Measurements from ENCODE around the gene YPEL5.

Gene YPEL5

GRCh38 chr2:30164131-30164925, 17.5 kb downstream of the YPEL5 start:
- no peak for DNase-seq (ENCODE audit: low read depth in 3 of 3)

DNA sequence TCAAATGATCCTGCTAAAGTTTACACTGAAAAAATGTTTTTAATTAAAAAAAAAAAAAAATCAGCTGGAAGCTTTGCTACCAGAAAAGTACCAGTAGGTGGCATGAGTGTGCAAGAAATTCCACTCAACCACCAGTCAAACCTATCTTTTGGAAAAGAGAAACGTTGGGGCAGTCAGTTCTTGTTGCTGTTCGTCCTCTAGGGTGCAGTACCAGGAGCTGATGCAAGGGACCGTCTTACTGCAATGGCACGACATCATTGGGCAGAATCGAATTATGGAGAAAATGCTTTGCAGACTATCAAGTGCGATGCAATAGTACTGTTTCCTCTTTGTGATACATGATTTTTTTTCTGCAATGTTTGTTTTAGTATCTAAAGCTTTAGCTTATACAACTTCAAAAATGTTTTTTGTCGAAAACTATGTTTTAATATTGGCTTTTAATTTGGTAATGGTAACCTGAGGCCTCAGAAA, 18.3 kb downstream of the YPEL5 start:
- peak in 2 of 3 experiments; percentile 26 to 39 for DNase-seq (ENCODE audit: low read depth in 3 of 3)

DNA sequence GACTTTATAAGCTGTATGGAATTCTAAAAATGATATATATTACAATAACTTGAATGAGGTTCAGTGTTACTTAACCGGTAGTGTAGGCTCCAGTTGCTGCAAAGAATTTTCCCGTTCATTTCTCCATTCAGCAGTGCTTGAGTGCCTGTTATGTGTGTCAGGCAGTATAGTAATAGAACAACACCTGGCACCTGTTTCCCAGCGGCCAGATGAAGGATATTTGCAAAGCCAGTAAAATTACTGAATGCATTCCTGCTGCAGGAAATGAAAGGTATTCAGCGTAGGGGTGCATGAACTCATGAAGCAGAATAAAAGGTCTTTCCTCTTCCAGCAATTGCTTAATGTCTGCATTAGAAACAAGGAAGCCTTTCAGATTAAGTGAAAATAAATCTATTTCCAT, 18.8 kb downstream of the YPEL5 start:
- no peak for DNase-seq (ENCODE audit: low read depth in 3 of 3)

DNA sequence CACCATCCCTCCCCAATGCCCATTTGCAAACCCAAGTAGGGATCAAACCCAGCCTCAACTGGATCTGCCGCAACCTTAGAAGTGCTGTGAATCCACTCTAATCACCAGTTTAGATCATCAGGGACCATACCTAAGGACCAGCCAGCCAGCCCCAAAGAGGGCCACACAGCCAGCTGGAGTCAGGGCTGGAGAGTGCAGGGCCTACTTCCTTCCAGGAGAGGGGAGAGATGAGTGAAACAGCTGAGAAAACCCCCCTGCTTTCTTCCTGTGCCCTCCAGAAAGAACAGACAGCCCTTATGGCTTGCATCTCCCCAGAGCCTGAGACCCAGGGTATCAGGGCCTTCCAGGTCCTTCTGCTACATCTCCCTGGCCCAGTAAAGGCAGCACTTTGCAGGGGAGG, 25.8 kb downstream of the YPEL5 start:
- no peak for DNase-seq (ENCODE audit: low read depth in 3 of 3)

- DNase-seq (ENCODE audit: low read depth in 3 of 3), result no peak
Observed at GRCh38 chr2:30177440-30177839, 30.6 kb downstream of the YPEL5 start.

DNA sequence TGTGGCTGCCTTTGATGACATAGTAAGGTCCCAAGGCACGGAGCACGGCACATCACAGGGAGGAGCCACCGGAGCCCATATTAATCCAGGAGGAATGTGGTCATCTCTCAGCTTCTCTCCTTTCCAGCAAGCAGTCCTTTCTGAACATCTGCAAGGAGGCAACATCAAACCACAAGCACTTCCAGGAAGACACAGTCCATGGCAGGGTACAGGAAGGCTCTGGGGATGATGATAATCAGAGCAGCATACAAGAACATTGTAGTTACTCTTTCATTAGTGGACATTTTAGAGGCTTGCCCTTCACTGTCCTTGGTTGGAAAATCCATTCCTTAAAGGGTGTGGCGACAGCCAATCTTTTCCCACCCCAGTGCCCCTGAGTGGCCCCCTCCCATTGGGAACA, 31.1 kb downstream of the YPEL5 start:
- DNase-seq (ENCODE audit: low read depth in 3 of 3), result no peak

- no peak for DNase-seq (ENCODE audit: low read depth in 3 of 3)
Observed at GRCh38 chr2:30178618-30179434, 32.0 kb downstream of the YPEL5 start.

DNA sequence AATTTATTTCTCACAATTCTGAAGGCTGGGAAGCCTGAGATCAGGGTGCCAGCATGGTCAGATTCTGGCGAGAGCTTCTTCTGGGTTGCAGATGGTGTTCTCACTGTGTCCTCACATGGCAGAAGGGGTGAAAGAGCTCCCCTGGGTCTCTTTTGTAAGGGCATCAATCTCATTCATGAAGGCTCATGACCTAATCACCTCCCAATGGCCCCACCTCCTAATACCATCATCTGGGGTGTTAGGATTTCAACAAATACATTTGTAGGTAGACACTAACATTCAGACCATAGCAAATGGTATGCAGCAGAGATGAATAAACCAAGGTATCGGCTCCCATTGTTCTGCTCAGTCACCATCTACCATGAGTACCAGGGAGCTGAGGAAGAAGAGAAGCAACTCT, 32.7 kb downstream of the YPEL5 start:
- no peak for DNase-seq (ENCODE audit: low read depth in 3 of 3)

DNA sequence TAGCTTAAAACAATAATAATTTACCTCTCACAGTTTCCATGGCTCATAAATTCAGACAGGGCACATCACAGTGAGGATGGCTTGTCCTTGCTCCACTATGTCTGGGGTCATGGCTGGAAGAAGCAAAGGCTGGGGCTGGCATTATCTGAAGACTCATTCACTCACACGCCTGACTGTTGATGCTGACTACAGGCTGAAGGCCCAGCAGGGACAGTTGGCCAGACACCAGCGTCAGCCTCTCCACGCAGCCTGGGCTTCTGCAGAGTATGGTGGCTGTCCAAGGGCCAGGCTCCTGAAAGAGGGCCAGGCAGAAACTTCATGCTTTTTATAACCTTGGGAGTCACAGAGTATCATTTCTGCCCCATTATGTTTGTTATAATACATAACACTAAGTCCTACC, 33.4 kb downstream of the YPEL5 start:
- DNase-seq (ENCODE audit: low read depth in 3 of 3), result no peak

GRCh38 chr2:30181176-30181575, 34.4 kb downstream of the YPEL5 start:
- no peak for DNase-seq (ENCODE audit: low read depth in 3 of 3)

DNA sequence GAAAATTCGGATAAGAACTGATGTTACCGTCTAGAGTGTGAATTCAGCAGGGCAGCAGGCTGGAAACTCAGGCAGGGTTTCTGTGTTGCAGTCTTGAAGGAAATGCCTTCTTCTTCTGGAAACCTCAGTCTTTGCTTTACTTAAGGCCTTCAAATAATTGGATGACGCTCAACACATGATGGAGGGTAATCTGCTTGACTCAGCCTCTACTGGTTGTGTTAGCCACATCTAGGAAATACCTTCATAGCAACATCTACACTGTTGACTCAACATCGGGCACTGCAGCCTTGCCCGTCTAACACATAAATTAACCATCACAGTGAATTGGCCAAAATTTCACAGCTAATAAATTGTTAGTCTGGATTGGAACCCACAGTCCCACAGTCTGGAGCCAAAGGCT, 37.2 kb downstream of the YPEL5 start:
- no peak for DNase-seq (ENCODE audit: low read depth in 3 of 3)

GRCh38 chr2:30185178-30185577, 38.4 kb downstream of the YPEL5 start:
- no peak for DNase-seq (ENCODE audit: low read depth in 3 of 3)

GRCh38 chr2:30188292-30188691, 41.5 kb downstream of the YPEL5 start:
- DNase-seq (ENCODE audit: low read depth in 3 of 3), result no peak

- no peak for DNase-seq (ENCODE audit: low read depth in 3 of 3)
Observed at GRCh38 chr2:30190637-30191036, 43.8 kb downstream of the YPEL5 start.

GRCh38 chr2:30191107-30191506, 44.3 kb downstream of the YPEL5 start:
- no peak for DNase-seq (ENCODE audit: low read depth in 3 of 3)

DNA sequence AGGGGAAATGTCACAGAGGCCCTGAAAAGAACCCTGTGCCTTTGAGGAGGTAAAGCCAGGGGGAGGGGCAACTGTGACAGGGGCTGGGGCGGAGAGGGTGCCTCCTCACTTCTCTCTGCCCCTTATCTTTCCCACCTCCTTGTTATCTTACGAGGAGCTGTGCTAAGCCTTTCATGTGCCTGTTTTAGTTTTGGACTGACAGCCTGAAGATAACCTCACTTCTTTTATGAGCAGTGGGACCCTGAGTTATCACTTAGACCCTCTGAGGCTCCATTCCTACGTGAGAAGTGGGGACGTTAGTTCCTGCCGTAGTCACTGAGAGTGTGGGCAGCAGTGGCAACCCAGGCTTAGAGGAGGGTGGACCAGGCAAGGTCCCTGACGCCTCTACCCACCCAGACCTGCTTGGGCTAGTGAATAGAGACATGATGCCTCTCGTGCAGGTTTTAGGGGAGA, 45.0 kb downstream of the YPEL5 start:
- DNase-seq (ENCODE audit: low read depth in 3 of 3), result no peak

DNA sequence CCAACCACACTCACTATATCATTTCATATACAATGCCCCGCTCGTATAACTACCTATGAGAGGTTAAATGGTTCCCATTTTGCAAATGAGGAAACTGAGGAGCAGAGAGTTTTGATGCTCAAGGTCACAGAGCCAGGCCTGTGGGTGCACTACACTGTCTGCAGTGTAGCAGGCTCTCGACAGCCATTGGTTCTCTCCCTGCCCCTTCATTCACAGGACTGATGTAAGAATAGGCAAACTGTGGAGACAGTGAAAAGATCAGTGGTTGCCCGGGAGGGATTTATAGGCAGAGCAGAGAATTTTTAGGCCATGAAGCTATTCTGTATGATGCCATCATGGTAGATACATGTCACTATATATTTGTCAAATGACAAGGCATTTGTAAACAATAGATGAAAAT, 45.5 kb downstream of the YPEL5 start:
- no peak for DNase-seq (ENCODE audit: low read depth in 3 of 3)

DNA sequence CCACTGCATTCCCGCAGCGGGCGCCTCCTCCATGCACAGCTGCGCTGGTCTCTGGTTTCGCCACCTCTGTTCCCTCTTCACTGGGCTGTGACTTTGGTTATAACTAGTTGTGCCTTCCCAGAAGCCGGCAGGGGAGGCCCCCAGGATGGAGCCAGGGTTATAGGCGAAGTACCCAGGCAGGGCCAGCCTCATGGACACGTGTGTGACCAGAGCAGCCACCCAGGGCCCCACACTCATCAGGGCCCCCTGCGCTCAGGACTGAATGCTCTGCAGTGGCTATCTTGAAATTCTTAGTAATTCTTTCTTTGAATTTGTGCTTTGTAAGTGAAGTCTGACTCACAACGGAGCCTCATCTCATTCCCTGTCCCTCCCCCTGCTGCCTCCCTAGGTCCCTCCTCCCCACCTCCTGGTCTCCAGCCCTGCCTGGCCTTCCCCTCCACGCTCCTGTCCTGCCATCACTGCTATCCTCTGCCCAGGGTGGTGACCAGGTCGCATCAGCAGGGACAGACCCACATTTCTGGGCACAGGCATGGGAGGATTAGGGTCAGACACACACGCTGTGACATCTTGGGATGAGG, 46.4 kb downstream of the YPEL5 start:
- DNase-seq (ENCODE audit: low read depth in 3 of 3), result no peak

DNA sequence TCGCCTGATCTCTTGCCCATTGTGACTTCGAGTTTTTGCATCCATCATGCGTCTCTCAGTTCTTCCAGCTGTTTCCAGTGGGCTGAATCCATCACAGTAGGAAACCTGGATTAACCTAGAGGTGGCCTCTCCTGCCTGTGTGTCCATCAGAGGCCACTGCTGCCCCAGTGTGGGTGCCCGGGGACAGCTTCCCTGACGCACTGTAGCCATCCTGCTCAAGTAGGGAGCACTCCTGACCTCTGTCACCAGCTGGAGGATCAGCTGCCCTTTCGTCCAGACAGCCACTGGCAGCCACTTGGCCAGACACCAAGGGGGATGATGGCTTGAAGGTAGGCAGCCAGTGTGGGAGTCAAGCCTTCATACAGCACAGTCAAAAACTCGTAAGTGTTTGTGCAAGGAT, 47.6 kb downstream of the YPEL5 start:
- no peak for DNase-seq (ENCODE audit: low read depth in 3 of 3)

DNA sequence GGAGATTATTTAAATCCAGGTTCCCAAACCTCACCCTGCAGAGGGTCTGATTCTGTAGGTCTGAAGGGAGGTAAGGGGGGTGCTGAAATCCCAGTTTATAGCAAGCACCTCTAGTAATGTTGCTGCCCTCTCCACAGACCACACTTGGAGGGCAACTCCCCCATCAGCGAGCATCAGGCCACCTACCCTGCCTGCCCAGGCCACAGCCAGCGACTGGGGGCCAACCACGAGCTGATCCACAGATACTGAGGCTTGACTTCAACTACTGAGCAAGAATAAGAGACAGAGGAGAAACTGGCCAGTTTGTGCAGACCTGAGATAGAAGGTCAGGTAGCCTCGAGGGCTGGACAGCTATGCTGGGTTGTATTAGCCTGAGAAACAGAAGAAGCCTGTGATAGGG, 48.2 kb downstream of the YPEL5 start:
- no peak for DNase-seq (ENCODE audit: low read depth in 3 of 3)

DNA sequence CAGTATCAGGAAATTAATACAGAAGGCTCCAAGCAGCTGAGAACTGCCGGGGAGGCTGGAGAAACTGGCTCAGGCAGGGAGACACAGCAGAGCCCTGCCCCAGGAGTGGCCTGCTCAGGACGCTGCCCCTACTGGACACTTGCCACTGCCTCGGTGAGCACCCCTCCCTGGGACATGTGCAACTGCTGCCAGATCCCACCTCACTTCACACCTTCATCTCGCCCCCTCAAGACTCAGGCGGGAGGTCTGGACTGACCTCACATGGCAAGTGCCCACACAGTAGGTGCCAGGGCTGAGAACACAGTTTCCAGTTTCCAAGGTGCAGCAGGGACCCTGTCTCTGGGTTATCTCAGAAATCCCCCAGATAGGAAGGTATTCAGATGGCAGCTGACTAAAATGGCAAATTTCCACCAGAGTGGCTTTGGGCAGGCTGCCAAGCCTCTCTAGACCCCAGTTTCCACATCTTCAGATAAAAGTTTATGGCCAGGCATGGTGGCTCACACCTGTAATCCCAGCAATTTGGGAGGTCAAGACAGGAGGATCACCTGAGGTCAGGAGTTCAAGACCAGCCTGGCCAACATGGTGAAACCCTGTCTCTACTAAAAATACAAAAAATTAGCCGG, 50.9 kb downstream of the YPEL5 start:
- DNase-seq (ENCODE audit: low read depth in 3 of 3), result no peak

DNA sequence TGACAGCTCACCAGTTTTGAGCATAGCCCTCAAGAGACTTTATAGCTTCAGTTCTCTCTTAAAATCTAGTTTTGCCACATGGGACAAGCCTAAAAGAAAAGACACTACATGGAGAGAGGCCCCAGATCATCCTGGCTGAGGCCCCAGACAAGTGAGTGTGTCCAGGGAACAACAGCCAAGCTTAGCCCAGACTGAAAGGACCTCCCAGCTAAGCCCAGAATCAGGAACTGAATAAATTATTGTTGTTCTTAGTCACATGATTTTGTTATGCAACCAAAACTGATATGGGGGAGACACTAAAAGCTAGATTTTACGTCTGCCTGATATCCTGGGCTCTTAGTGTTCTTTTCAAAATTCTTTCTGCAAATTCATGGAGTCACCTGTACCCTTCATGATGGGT, 55.2 kb downstream of the YPEL5 start:
- DNase-seq (ENCODE audit: low read depth in 3 of 3), result no peak

Data from stimulated activated CD4-positive, alpha-beta T cell treated with anti-CD3 and anti-CD28 coated beads, TNF-alpha, amount 100 ng/mL, for 4 hours (primary cell).